GM06990 (cell line): Measurements from ENCODE around the gene COG7.

Source experiments
- DNase-seq: peaks from one replicate; pipeline ENCODE4 v3.0.0-alpha.2; 2011; ENCODE audit not compliant: insufficient read length; ENCODE audit errors: extremely low read depth
- H3K27me3 ChIP-seq: replicated peaks from 2 replicates; pipeline ENCODE4 v1.6.0; 2011; ENCODE audit warnings: low read length; ENCODE audit not compliant: control insufficient read depth, insufficient read depth
- H3K36me3 ChIP-seq: 2 replicates; pipeline ENCODE4 v1.5.1; 2011; ENCODE audit warnings: low read length; ENCODE audit not compliant: control insufficient read depth, insufficient read depth
- H3K4me3 ChIP-seq: replicated peaks from 2 replicates; pipeline ENCODE4 v1.5.1; 2011; ENCODE audit warnings: low read depth, mild to moderate bottlenecking, control low read depth, low read length
- TF ChIP-seq, protein P1 (sequence below): IDR thresholded peaks from 2 replicates; pipeline ENCODE4 v1.5.1; 2011; ENCODE audit warnings: low read length, control low read depth, mild to moderate bottlenecking, inconsistent platforms; ENCODE audit not compliant: insufficient read depth, poor library complexity, severe bottlenecking

COG7 gene

GRCh38 chr16:23482778-23483177 lies 29.8 kb upstream of the COG7 start:
- Histone ChIP-seq H3K4me3 (no peak overlapping the region), H3K36me3 (peaks cover 55% of the 10 kb centered on the region), H3K27me3 (no peaks in the 10 kb centered on the region)
- DNase-seq = no peak
- TF ChIP-seq, protein P1, sequence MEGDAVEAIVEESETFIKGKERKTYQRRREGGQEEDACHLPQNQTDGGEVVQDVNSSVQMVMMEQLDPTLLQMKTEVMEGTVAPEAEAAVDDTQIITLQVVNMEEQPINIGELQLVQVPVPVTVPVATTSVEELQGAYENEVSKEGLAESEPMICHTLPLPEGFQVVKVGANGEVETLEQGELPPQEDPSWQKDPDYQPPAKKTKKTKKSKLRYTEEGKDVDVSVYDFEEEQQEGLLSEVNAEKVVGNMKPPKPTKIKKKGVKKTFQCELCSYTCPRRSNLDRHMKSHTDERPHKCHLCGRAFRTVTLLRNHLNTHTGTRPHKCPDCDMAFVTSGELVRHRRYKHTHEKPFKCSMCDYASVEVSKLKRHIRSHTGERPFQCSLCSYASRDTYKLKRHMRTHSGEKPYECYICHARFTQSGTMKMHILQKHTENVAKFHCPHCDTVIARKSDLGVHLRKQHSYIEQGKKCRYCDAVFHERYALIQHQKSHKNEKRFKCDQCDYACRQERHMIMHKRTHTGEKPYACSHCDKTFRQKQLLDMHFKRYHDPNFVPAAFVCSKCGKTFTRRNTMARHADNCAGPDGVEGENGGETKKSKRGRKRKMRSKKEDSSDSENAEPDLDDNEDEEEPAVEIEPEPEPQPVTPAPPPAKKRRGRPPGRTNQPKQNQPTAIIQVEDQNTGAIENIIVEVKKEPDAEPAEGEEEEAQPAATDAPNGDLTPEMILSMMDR = no peak

DNA sequence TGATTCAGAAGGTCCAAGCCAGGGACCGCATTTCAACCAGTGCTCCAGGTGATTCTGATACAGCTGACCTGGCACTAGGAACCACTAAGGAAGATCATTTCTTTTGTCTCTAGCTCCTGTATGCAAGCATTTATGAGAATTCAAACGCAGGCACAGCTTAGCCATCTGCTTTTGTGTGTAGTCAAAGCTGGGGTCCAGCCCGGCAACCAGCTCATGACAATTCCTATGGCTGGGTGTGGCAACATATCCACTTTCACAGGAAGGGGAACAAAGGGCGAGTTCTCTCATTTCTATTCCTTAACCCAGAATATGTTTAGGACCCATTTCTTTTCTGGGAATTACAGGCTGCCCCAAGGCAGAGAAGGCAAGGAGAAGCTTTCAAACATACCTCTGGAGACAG lies 27.3 kb upstream of the COG7 start:
- Histone ChIP-seq H3K27me3 (no peaks in the 10 kb centered on the region), H3K36me3 (peaks cover 42% of the 10 kb centered on the region)

DNA sequence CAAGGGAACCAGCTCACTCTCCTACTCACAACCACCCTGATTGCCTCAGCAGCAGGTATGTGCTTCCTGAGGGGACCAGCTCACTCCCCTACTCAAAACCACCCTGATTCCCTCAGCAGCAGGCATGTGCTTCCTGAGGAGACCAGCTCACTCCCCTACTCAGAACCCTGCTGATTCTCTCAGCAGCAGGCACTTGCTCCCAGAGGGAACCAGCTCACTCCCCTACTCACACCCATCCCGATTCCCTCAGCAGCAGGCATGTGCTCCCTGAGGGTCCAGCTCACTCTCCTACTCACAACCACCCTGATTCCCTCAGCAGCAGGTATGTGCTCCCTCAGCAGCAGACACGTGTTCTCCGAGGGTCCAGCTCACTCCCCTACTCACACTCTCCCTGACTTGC lies 26.1 kb upstream of the COG7 start:
- no peak overlapping the region for H3K4me3 ChIP-seq
- peaks cover 40% of the 10 kb centered on the region for H3K36me3 ChIP-seq
- no peaks in the 10 kb centered on the region for H3K27me3 ChIP-seq
- no peak for DNase-seq
- TF ChIP-seq, protein P1 = no peak

More for the DNA sequence above, 27.3 kb upstream of the COG7 start:
- no peak overlapping the region for H3K4me3 ChIP-seq
- no peak for DNase-seq
- TF ChIP-seq, protein P1 = no peak

DNA sequence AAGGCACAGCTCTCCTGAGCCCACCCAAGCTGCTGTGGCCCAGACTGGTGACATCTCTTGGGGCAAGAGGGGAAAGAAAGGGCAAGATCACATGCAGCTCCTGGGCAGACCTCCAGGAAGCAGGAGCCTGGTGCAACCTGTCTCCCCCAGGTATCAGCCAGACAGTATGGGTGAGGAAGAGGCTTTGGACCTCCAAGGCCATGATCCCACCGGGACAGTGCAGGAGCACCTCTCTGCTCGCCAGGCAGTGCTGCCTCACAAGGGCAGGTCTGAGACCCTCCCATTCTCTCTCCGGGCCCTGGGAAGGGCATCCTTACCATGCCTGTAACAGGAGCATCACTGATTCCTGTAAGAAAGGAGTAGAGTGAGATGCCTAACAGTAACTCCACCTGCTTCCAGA lies 25.6 kb upstream of the COG7 start:
- no peaks in the 10 kb centered on the region for H3K27me3 ChIP-seq
- H3K4me3 ChIP-seq = no peak overlapping the region
- H3K36me3 ChIP-seq = peaks cover 42% of the 10 kb centered on the region
- no peak for DNase-seq
- TF ChIP-seq, protein P1 = no peak

DNA sequence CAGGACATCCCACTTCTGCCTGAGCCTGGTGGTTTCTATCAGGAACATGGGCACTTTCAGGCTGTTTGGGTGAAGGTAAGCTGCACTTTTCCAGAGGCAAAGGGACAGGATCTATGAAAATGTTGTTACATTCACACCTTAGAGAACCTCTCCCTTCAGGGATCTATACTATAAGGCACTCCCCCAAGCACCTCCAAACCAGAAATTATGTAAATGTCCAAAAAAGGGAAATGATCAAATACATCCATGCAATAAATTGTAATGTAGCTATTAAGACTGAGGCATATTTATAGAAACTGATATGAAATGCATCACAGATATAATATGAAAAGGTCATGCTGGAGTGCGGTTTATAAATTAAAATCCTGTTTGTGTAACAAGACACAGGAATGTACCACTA lies 23.3 kb upstream of the COG7 start:
- no peak for DNase-seq
- Histone ChIP-seq H3K36me3 (peaks cover 34% of the 10 kb centered on the region), H3K27me3 (no peaks in the 10 kb centered on the region), H3K4me3 (no peak overlapping the region)
- TF ChIP-seq, protein P1 = no peak

GRCh38 chr16:23469814-23470213 lies 16.8 kb upstream of the COG7 start:
- TF ChIP-seq, protein P1 = no peak
- Histone ChIP-seq H3K36me3 (peaks cover 23% of the 10 kb centered on the region), H3K27me3 (no peaks in the 10 kb centered on the region), H3K4me3 (no peak overlapping the region)
- DNase-seq = no peak
